Smooth muscle cell (in vitro differentiated cells): ENCODE data around the gene FADD. TPM values are rescaled to one million over a fixed set of nuclear protein-coding genes. Genes with fewer than 3 reads are reported as not detected.

Source experiments
- DNase-seq: peaks from one replicate; lab custom pipeline; 2025; ENCODE audit not compliant: unreplicated experiment; lab: John Stamatoyannopoulos, UW
- H2AFZ ChIP-seq: fragments of 200-600 bp; sonication (generic); 2 replicates; pipeline ENCODE4 v1.6.0; 2016; ENCODE audit warnings: antibody characterized with exemption, low read depth, mild to moderate bottlenecking
- H3F3A ChIP-seq: fragments of 200-600 bp; sonication (generic); 2 replicates; pipeline ENCODE4 v1.6.0; 2017; ENCODE audit warnings: antibody characterized with exemption, low read depth
- H3K27ac ChIP-seq: fragments of 200-600 bp; sonication (generic); 2 replicates; pipeline ENCODE4 v1.5.1; 2016; ENCODE audit warnings: low read depth, mild to moderate bottlenecking
- H3K27me3 ChIP-seq: fragments of 200-600 bp; sonication (generic); 2 replicates; pipeline ENCODE4 v1.6.1; 2016; ENCODE audit warnings: low read depth, mild to moderate bottlenecking
- H3K36me3 ChIP-seq: fragments of 200-600 bp; sonication (generic); 2 replicates; pipeline ENCODE4 v1.5.1; 2016; ENCODE audit warnings: low read depth
- H3K4me1 ChIP-seq: fragments of 200-600 bp; sonication (generic); 2 replicates; pipeline ENCODE4 v1.5.1; 2016; ENCODE audit warnings: low read depth
- H3K4me2 ChIP-seq: fragments of 200-600 bp; sonication (generic); 2 replicates; pipeline ENCODE4 v1.6.0; 2016; ENCODE audit warnings: mild to moderate bottlenecking
- H3K4me3 ChIP-seq: fragments of 200-600 bp; sonication (generic); 2 replicates; pipeline ENCODE4 v1.5.1; 2016; ENCODE audit warnings: mild to moderate bottlenecking
- H3K79me2 ChIP-seq: fragments of 200-600 bp; sonication (generic); 2 replicates; pipeline ENCODE4 v1.6.0; 2016; ENCODE audit warnings: low read depth, mild to moderate bottlenecking
- H3K9ac ChIP-seq: fragments of 200-600 bp; sonication (generic); 2 replicates; pipeline ENCODE4 v1.6.0; 2016; ENCODE audit warnings: low read depth
- H3K9me3 ChIP-seq: fragments of 200-600 bp; sonication (generic); replicated peaks from 2 replicates; pipeline ENCODE4 v1.5.1; 2016; ENCODE audit warnings: low read depth
- H4K20me1 ChIP-seq: fragments of 200-600 bp; sonication (generic); 2 replicates; pipeline ENCODE4 v1.6.0; 2016; ENCODE audit warnings: low read depth
- WGBS: methylation state at CpG from one replicate; pipeline ENCODE4 v1.1.7; 2016; ENCODE audit warnings: low lambda C conversion rate; 5-methylcytosine and 5-hydroxymethylcytosine counted together
- polyA plus RNA-seq: library from polyadenylated mRNA; unstranded; fragments of >200 nt; fragmentation: Nextera tagmentation; extraction: Ambion mirVana; gene quantifications from 2 replicates; pipeline ENCODE4 v1.2.1, GENCODE V29; 2016
- total RNA-seq: library from RNA; depleted of rRNA; stranded (reverse); fragments of >200 nt; gene quantifications from 2 replicates; pipeline ENCODE4 v1.2.3, GENCODE V29; 2014
- TF ChIP-seq, protein P1 (sequence below): fragments of 200-600 bp; sonication (generic); IDR thresholded peaks from 2 replicates; pipeline ENCODE4 v1.5.1; 2017; ENCODE audit warnings: borderline replicate concordance, mild to moderate bottlenecking, antibody characterized with exemption; ENCODE audit not compliant: insufficient read depth, poor library complexity, severe bottlenecking

FADD gene
- total and polyA plus RNA-seq, 2 experiments from 2014 or later: 22.2 to 41.3 TPM

DNA sequence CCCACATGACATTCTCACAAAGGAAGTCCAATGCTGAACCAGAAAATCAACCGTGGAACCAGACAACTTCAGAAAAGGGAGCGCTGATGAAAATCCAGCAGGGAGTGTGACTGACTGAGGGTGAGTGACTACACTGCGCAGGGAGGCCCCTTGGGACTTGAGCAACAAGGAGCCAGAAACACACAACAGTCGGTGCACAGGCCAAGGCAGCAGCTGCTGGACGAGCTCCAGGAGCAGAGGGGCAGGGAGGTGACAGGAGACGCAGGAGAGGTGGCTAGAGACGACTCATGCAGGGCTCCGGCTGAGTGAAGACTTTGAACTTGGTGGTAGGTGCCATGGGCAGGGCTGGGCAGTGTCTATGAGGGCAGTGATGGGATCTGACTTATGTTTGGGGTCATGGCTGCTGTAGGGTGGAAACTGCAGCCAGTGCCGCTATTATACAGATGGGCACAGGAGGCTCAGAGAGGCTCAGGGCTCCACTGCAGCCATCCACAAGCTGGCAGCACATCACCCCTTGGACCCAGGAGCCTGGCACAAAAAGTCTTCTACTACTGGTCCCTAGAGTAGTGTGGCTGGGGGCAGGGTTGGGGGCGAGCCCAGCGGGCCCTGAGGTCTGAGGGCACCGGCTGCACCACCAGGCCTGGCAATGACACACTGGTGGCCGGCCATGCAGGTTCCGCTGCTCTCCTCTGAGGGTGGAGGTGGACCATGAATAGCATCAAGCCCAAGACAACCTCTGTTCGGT is 10.3 kb upstream of the FADD start:
- Histone ChIP-seq H3K27me3 (no peaks in the 10 kb centered on the region), H3K79me2 (no peaks in the 10 kb centered on the region), H3K9me3 (no peaks in the 10 kb centered on the region), H3K4me3 (no peak overlapping the region), H2AFZ (no peak overlapping the region), H3K4me1 (no peaks in the 10 kb centered on the region), H3K4me2 (no peak overlapping the region), H4K20me1 (no peaks in the 10 kb centered on the region), H3F3A (no peaks in the 10 kb centered on the region), H3K9ac (no peak overlapping the region), H3K36me3 (no peaks in the 10 kb centered on the region), H3K27ac (no peak overlapping the region)
- 82% methylated on average over 15 of the region's 15 CpGs for WGBS
- no peak for DNase-seq
- TF ChIP-seq, protein P1, sequence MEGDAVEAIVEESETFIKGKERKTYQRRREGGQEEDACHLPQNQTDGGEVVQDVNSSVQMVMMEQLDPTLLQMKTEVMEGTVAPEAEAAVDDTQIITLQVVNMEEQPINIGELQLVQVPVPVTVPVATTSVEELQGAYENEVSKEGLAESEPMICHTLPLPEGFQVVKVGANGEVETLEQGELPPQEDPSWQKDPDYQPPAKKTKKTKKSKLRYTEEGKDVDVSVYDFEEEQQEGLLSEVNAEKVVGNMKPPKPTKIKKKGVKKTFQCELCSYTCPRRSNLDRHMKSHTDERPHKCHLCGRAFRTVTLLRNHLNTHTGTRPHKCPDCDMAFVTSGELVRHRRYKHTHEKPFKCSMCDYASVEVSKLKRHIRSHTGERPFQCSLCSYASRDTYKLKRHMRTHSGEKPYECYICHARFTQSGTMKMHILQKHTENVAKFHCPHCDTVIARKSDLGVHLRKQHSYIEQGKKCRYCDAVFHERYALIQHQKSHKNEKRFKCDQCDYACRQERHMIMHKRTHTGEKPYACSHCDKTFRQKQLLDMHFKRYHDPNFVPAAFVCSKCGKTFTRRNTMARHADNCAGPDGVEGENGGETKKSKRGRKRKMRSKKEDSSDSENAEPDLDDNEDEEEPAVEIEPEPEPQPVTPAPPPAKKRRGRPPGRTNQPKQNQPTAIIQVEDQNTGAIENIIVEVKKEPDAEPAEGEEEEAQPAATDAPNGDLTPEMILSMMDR: no peak

- Histone ChIP-seq H2AFZ (no peak overlapping the region), H3K4me2 (no peak overlapping the region), H3F3A (no peaks in the 10 kb centered on the region), H3K9ac (no peak overlapping the region), H3K79me2 (no peaks in the 10 kb centered on the region), H3K27me3 (no peaks in the 10 kb centered on the region), H3K27ac (no peak overlapping the region), H3K9me3 (no peaks in the 10 kb centered on the region), H3K4me3 (no peak overlapping the region), H3K4me1 (no peaks in the 10 kb centered on the region), H3K36me3 (no peaks in the 10 kb centered on the region), H4K20me1 (no peaks in the 10 kb centered on the region)
- WGBS: 89% methylated on average over 7 of the region's 7 CpGs
- TF ChIP-seq, protein P1: no peak
- no peak for DNase-seq
These were observed 9.4 kb upstream of the FADD start for GRCh38 chr11:70193411-70194292.

- Histone ChIP-seq H3K79me2 (no peaks in the 10 kb centered on the region), H3F3A (no peaks in the 10 kb centered on the region), H3K9me3 (no peaks in the 10 kb centered on the region), H3K4me1 (no peaks in the 10 kb centered on the region), H3K27me3 (no peaks in the 10 kb centered on the region), H2AFZ (no peak overlapping the region), H3K4me3 (no peak overlapping the region), H3K36me3 (no peaks in the 10 kb centered on the region), H4K20me1 (no peaks in the 10 kb centered on the region), H3K4me2 (no peak overlapping the region), H3K9ac (no peak overlapping the region), H3K27ac (no peak overlapping the region)
- WGBS: 69% methylated on average over 3 of the region's 3 CpGs
- no peak for DNase-seq
- TF ChIP-seq, protein P1: no peak
These were observed 8.0 kb upstream of the FADD start for GRCh38 chr11:70194792-70195791.
